Psoas muscle (tissue), 8 donors: ENCODE results near the gene CTIF. TPM values are rescaled to one million over a fixed set of nuclear protein-coding genes. Genes with fewer than 3 reads are reported as not detected.

ENCODE experiments used
- ATAC-seq, 4 donors: fragments of 200-7000 bp; cut with Tn5 transposase; one replicate each; pipeline ENCODE4 v1.9.1; 2020; ENCODE audit warnings: moderate library complexity in 3 of 4, mild to moderate bottlenecking in 2 of 4
- DNase-seq, 2 donors: peaks; one replicate each; pipeline ENCODE4 v3.0.0-alpha.2; 2020
- H3K27ac ChIP-seq: fragments of 200-600 bp; one replicate; pipeline ENCODE4 v1.8.0; 2022
- H3K27me3 ChIP-seq, 3 donors: fragments of 200-600 bp in 1 of 3; one replicate each; pipeline versions ENCODE4 v1.6.1 to v1.8.0; 2013 to 2022; ENCODE audit warnings: low read length in 2 of 3, mild to moderate bottlenecking in 2 of 3, moderate library complexity in 1 of 3; ENCODE audit not compliant: insufficient read depth in 3 of 3
- H3K36me3 ChIP-seq, 2 donors: fragments of 200-600 bp in 1 of 2; one replicate each; pipeline versions ENCODE4 v1.6.1 to v1.8.0; 2013 to 2022; ENCODE audit warnings: low read depth in 1 of 2, mild to moderate bottlenecking in 1 of 2, moderate library complexity in 1 of 2; ENCODE audit not compliant: insufficient read depth in 1 of 2
- H3K4me1 ChIP-seq: fragments of 200-600 bp; one replicate; pipeline ENCODE4 v1.8.0; 2022
- H3K4me3 ChIP-seq: fragments of 200-600 bp; one replicate; pipeline ENCODE4 v1.8.0; 2022; ENCODE audit warnings: mild to moderate bottlenecking
- H3K9me3 ChIP-seq: fragments of 200-600 bp; one replicate; pipeline ENCODE4 v1.8.0; 2022
- WGBS, 3 donors: extraction: QIAGEN DNeasy Blood & Tissue Kit; methylation state at CpG; one replicate each; pipeline versions ENCODE4 v1.1.6 to v1.1.7; 2013; 5-methylcytosine and 5-hydroxymethylcytosine counted together
- intact Hi-C, 2 donors: fragments of 100-400 bp; cut with DNase I; formaldehyde crosslinking; loops; one replicate each; pipeline versions ENCODE4 v1.11.0 to v1.14.2; 2022
- polyA plus RNA-seq, 3 donors: library from polyadenylated mRNA; stranded (reverse); fragments of 200-250 nt; gene quantifications; one replicate each; pipeline ENCODE4 v1.2.3, GENCODE V29; 2013
- total RNA-seq, 4 donors: library from RNA; stranded (reverse); fragmentation: NEBNext Ultra II Directional in 2 of 4; extraction: Animal tissue kit (Norgen Biotek cat#: 25700) in 2 of 4; gene quantifications; one replicate each; pipeline versions ENCODE4 v1.2.1 to v1.2.4, GENCODE V29; 2021 to 2023
- TF ChIP-seq, protein P1 (sequence below): fragments of 200-600 bp; IDR thresholded peaks from one replicate; pipeline ENCODE4 v1.8.0; 2022; ENCODE audit warnings: antibody characterized with exemption
- donor health status: healthy with polysubstance abuse.
- donor health status: DM: no; HTN: no; CAD: no; lungs with moderate emphysema.
- donor health status: Bipolar disorder and iron deficiency.
- donor health status: healthy.
- donor health status: DM: yes; HTN: yes; CAD: no.
- donor health status: DM: no; HTN: no; CAD: no.
- donor health status: DM: no; HTN: no; CAD: no.
- donor health status: DM: yes; HTN: yes; CAD: no.

CTIF gene
- total and polyA plus RNA-seq, 7 donors: 11.3 to 40.5 (median 26.9) TPM

DNA sequence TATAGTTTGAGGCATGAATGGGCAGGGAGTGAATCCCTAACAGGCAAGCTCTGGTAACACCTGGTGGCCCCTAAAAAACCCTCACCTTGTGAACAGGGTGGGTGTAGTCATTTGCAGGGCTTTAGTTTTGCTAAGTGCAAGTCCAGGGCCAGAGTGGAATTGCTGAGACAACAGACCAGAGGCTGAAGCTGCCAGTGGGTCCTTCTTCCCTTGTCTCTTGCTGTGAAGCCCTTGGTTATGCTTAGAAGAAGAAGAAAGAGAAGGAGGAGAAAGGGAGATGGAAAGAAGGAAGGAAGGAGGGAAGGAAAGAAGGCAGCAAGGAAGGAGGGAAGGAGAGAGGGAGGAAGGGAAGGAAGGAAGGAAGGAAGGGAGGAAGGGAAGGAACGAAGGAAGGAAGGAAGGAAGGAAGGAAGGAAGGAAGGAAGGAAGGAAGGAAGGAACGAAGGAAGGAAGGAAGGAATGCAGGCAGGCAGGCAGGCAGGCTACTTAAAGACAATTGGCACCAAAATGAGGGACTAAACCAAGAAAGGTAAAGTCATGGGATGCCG, 366.1 kb downstream of the CTIF start:
- Histone ChIP-seq H3K9me3 (no peaks in the 10 kb centered on the region), H3K27ac (no peak overlapping the region), H3K27me3 (no peaks in the 10 kb centered on the region), H3K4me1 (peaks cover 11% of the 10 kb centered on the region), H3K36me3 (no peaks in the 10 kb centered on the region), H3K4me3 (no peak overlapping the region)
- DNase-seq (no peak), ATAC-seq (no peak)
- WGBS, 3 donors: 78 to 86% (median 78%) methylated on average over 3 of the region's 3 CpGs
- intact Hi-C loops: no loop called here
- TF ChIP-seq, protein P1, sequence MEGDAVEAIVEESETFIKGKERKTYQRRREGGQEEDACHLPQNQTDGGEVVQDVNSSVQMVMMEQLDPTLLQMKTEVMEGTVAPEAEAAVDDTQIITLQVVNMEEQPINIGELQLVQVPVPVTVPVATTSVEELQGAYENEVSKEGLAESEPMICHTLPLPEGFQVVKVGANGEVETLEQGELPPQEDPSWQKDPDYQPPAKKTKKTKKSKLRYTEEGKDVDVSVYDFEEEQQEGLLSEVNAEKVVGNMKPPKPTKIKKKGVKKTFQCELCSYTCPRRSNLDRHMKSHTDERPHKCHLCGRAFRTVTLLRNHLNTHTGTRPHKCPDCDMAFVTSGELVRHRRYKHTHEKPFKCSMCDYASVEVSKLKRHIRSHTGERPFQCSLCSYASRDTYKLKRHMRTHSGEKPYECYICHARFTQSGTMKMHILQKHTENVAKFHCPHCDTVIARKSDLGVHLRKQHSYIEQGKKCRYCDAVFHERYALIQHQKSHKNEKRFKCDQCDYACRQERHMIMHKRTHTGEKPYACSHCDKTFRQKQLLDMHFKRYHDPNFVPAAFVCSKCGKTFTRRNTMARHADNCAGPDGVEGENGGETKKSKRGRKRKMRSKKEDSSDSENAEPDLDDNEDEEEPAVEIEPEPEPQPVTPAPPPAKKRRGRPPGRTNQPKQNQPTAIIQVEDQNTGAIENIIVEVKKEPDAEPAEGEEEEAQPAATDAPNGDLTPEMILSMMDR: no peak

- H3K4me1 ChIP-seq: peaks cover 11% of the 10 kb centered on the region
- WGBS, 3 donors: 97 to 100% (median 99%) methylated on average over 1 of the region's 1 CpG
These were observed 366.7 kb downstream of the CTIF start for GRCh38 chr18:48905513-48905912.

GRCh38 chr18:48908916-48909315, 370.1 kb downstream of the CTIF start:
- Histone ChIP-seq H3K9me3 (no peaks in the 10 kb centered on the region), H3K4me3 (no peak overlapping the region), H3K27me3 (no peaks in the 10 kb centered on the region), H3K27ac (no peak overlapping the region), H3K36me3 (no peaks in the 10 kb centered on the region), H3K4me1 (no peaks in the 10 kb centered on the region)
- no peak for DNase-seq
- no peak for ATAC-seq
- intact Hi-C loops: no loop called here
- TF ChIP-seq, protein P1: no peak
- 66 to 73% (median 67%) methylated on average over 3 of the region's 3 CpGs for WGBS, 3 donors

More at GRCh38 chr18:48905513-48905912, 366.7 kb downstream of the CTIF start:
- DNase-seq (no peak), ATAC-seq (no peak)
- H3K9me3 ChIP-seq: no peaks in the 10 kb centered on the region
- H3K36me3 ChIP-seq: no peaks in the 10 kb centered on the region
- no peaks in the 10 kb centered on the region for H3K27me3 ChIP-seq
- H3K4me3 ChIP-seq: no peak overlapping the region
- no peak overlapping the region for H3K27ac ChIP-seq
- intact Hi-C loops: no loop called here
- TF ChIP-seq, protein P1: no peak

DNA sequence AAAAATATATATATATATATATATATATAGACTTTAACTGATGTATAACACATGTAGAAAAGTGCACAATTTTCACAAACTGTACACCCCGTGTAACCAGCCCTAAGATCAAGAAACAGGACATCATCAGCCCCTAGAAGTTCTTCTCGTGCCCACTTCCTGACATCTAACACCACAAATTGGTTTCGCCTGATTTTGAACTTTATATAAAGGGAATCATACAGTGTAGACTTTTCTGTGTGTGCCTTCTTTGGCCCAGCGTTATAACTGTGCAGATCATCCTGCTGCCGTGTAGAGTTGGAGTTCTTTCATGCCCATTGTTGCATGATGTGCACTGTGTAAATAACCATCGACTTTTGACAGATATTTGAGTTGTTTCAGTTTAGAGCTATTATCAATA, 370.9 kb downstream of the CTIF start:
- Histone ChIP-seq H3K27ac (no peak overlapping the region), H3K4me1 (no peaks in the 10 kb centered on the region), H3K27me3 (no peaks in the 10 kb centered on the region), H3K36me3 (no peaks in the 10 kb centered on the region), H3K9me3 (no peaks in the 10 kb centered on the region), H3K4me3 (no peak overlapping the region)
- 73 to 77% (median 74%) methylated on average over 6 of the region's 6 CpGs for WGBS, 3 donors
- ATAC-seq (no peak), DNase-seq (no peak)
- TF ChIP-seq, protein P1: no peak
- intact Hi-C loops: no loop called here

- no peaks in the 10 kb centered on the region for H3K4me1 ChIP-seq
- H3K36me3 ChIP-seq: no peaks in the 10 kb centered on the region
- intact Hi-C loops: no loop called here
- H3K9me3 ChIP-seq: no peaks in the 10 kb centered on the region
- 86 to 88% (median 88%) methylated on average over 17 of the region's 17 CpGs for WGBS, 3 donors
- H3K4me3 ChIP-seq: no peak overlapping the region
- TF ChIP-seq, protein P1: no peak
- H3K27ac ChIP-seq: no peak overlapping the region
- no peak for DNase-seq
- H3K27me3 ChIP-seq: no peaks in the 10 kb centered on the region
- no peak for ATAC-seq
These were observed 372.2 kb downstream of the CTIF start for GRCh38 chr18:48910972-48911545.
